HepG2 (cell line): Measurements from ENCODE around the gene KRTAP9-7. TPM values are rescaled to one million over a fixed set of nuclear protein-coding genes. Genes with fewer than 3 reads are reported as not detected.
"Not testable (repeated sequence)": the region's sequence is repeated elsewhere in the genome, so short reads cannot be mapped to it uniquely, and the experiment has no call there.

Experiments used
- ATAC-seq: fragments of 200-7000 bp; cut with Tn5 transposase; 3 replicates; pipeline ENCODE4 v1.9.1; 2020; ENCODE audit warnings: mild to moderate bottlenecking, moderate library complexity
- BruUV-seq: library from RNA; stranded (reverse); fragments of 400-500 nt; replicated peaks from 2 replicates; lab custom pipeline; 2021; lab: Mats Ljungman, UMichigan
- CTCF ChIA-PET: fragments of 300-600 bp; formaldehyde crosslinking; extraction: SDS; loops from one replicate; lab custom pipeline; 2021; ENCODE audit warnings: low total read pairs, inconsistent platforms, low intra/inter-chr PET ratio; lab: Yijun Ruan, JAX
- POLR2A ChIA-PET: fragments of 350-600 bp; sonication (Branson Sonifier 250); formaldehyde crosslinking; loops from one replicate; lab custom pipeline; 2020; ENCODE audit warnings: antibody characterized with exemption, inconsistent platforms; lab: Yijun Ruan, JAX
- DNase-seq: peaks from one replicate; pipeline ENCODE4 v3.0.0-alpha.2; 2015; ENCODE audit warnings: low spot score
- FAIRE-seq: peaks from 3 replicates; lab custom pipeline; 2011; peaks lifted over from hg19 to GRCh38; lab: Jason Lieb, UNC
- H2AFZ ChIP-seq: one replicate; pipeline ENCODE4 v1.6.1; 2011; ENCODE audit warnings: low read length, inconsistent platforms
- H3K27ac ChIP-seq: fragments of 300-600 bp; 3 replicates; pipeline ENCODE4 v1.8.0; 2011; ENCODE audit warnings: mixed run types, mild to moderate bottlenecking, mixed read lengths, low read length, inconsistent platforms; ENCODE audit not compliant: insufficient read depth; ENCODE audit errors: extremely low read length
- H3K27me3 ChIP-seq, 2 experiments: fragments of 200-600 bp in 1 of 2; 2 replicates in 1 of 2; 3 replicates in 1 of 2; pipeline versions ENCODE4 v1.6.0 to v1.8.0; 2011; ENCODE audit warnings: low read length in 2 of 2, mild to moderate bottlenecking in 2 of 2, moderate library complexity in 2 of 2, inconsistent platforms in 1 of 2; ENCODE audit not compliant: insufficient read depth in 2 of 2, control insufficient read depth in 1 of 2
- H3K36me3 ChIP-seq, 2 experiments: fragments of 200-600 bp in 1 of 2; replicated peaks in 1 of 2; 2 replicates in 1 of 2; 3 replicates in 1 of 2; pipeline versions ENCODE4 v1.5.1 to v1.8.0; 2011; ENCODE audit warnings: low read length in 2 of 2, inconsistent platforms in 1 of 2; ENCODE audit not compliant: insufficient read depth in 2 of 2, control insufficient read depth in 1 of 2
- H3K4me1 ChIP-seq: 2 replicates; pipeline ENCODE4 v1.5.1; 2012; ENCODE audit warnings: low read length, inconsistent platforms; ENCODE audit not compliant: insufficient read depth
- H3K4me2 ChIP-seq: 2 replicates; pipeline ENCODE4 v1.6.0; 2011; ENCODE audit warnings: low read depth, low read length, inconsistent platforms
- H3K4me3 ChIP-seq, 3 experiments: fragments of 200-600 bp in 1 of 3; sonication (generic), shearing (Covaris generic) in 1 of 3; replicated peaks in 1 of 3; 2 replicates each; pipeline ENCODE4 v1.5.1; 2011 to 2016; ENCODE audit warnings: low read length in 3 of 3, inconsistent platforms in 2 of 3, low read depth in 2 of 3, mild to moderate bottlenecking in 2 of 3, control low read depth in 1 of 3, mixed read lengths in 1 of 3; ENCODE audit not compliant: insufficient read depth in 1 of 3
- H3K79me2 ChIP-seq: one replicate; pipeline ENCODE4 v1.6.1; 2011; ENCODE audit warnings: low read length, inconsistent platforms; ENCODE audit not compliant: insufficient read depth
- H3K9ac ChIP-seq: 2 replicates; pipeline ENCODE4 v1.6.0; 2011; ENCODE audit warnings: mild to moderate bottlenecking, low read depth, low read length, inconsistent platforms; ENCODE audit not compliant: insufficient read depth
- H3K9me3 ChIP-seq: 2 replicates; pipeline ENCODE4 v1.5.1; 2012; ENCODE audit warnings: mild to moderate bottlenecking, low read length
- H4K20me1 ChIP-seq: 2 replicates; pipeline ENCODE4 v1.6.0; 2011; ENCODE audit warnings: inconsistent platforms, mild to moderate bottlenecking, low read length, moderate library complexity; ENCODE audit not compliant: insufficient read depth
- FOXO1 ChIP-seq: sonication (generic); formaldehyde crosslinking; IDR thresholded peaks from 2 replicates; pipeline ENCODE4 v1.4.0; 2020; ENCODE audit warnings: missing genetic modification reagents
- PRDM4 ChIP-seq: sonication (generic); formaldehyde crosslinking; IDR thresholded peaks from 2 replicates; pipeline ENCODE4 v1.9.0; 2021; ENCODE audit warnings: missing genetic modification reagents, borderline replicate concordance
- ZNF451 ChIP-seq: sonication (generic); formaldehyde crosslinking; IDR thresholded peaks from 2 replicates; pipeline ENCODE4 v1.5.0; 2020; ENCODE audit warnings: mild to moderate bottlenecking, missing genetic modification reagents
- WGBS: methylation state at CpG from one replicate; pipeline ENCODE4 v1.1.6; 2017; ENCODE audit warnings: low lambda C conversion rate; 5-methylcytosine and 5-hydroxymethylcytosine counted together
- in situ Hi-C: cut with HindIII; loops from 2 replicates; pipeline ENCODE4 v1.10.0; 2017; ENCODE audit warnings: low pct_unique_long_range_greater_than_20kb; ENCODE audit not compliant: extremely low pct_ligation_motif_present
- intact Hi-C: fragments of 100-400 bp; cut with micrococcal nuclease; formaldehyde crosslinking; loops from one replicate; pipeline ENCODE4 v1.10.0; 2022; ENCODE audit not compliant: unreplicated experiment
- polyA plus RNA-seq, 8 experiments: library from polyadenylated mRNA; depleted of rRNA in 3 of 8; stranded (reverse) in 7 of 8; unstranded in 1 of 8; fragments of >200 nt; fragmentation: Illumina TruSeq in 4 of 8; extraction: Trizol in 4 of 8; gene quantifications; 2 replicates each; pipeline versions ENCODE4 v1.2.1 to v1.2.3, GENCODE V29; 2011 to 2016; ENCODE audit warnings: low read depth in 4 of 8, missing spikeins in 1 of 8, mixed read lengths in 1 of 8; ENCODE audit not compliant: insufficient read depth in 1 of 8
- total RNA-seq, 5 experiments: library from RNA; depleted of rRNA; stranded (reverse); fragments of >200 nt; fragmentation: Illumina TruSeq; extraction: Trizol; gene quantifications; 2 replicates each; pipeline ENCODE4 v1.2.3, GENCODE V29; 2016; ENCODE audit warnings: low read depth in 1 of 5
- TF ChIP-seq, protein P1 (sequence below): sonication (generic); formaldehyde crosslinking; IDR thresholded peaks from 2 replicates; pipeline ENCODE4 v1.8.1; 2023; ENCODE audit warnings: mild to moderate bottlenecking, missing genetic modification reagents
- TF ChIP-seq, protein P2 (sequence below): sonication (generic); formaldehyde crosslinking; IDR thresholded peaks from 2 replicates; pipeline ENCODE4 v1.5.1; 2020; ENCODE audit warnings: missing genetic modification reagents, mild to moderate bottlenecking, borderline replicate concordance
- TF ChIP-seq, protein P3 (sequence below): IDR thresholded peaks from 2 replicates; pipeline ENCODE4 v1.6.1; 2016; ENCODE audit warnings: low read depth, control low read depth

The KRTAP9-7 gene
- total and polyA plus RNA-seq, 2 of the 13 experiments (the other 11 are each of a cell fraction or from before 2014, with no cell fraction given), result not detected

DNA sequence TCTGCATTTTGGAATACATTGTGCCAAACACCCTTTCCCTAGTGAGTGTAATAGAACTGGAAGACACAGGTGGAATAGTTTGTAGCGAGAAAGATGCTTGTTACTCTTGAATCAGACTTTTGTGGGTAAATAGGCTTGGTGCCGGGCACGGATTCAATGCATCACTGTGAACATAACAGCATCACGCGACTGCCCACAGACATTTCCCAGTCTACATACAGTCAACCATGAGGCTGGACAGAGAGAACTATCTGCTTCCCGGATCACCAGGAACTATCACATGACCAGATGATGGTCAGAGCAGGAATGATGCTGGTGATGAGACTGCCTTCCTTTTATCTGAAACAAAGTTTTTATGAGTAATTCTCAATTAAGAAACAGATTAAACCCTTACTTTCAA, 49.4 kb upstream of the KRTAP9-7 start (continued):
- TF ChIP-seq, protein P1, sequence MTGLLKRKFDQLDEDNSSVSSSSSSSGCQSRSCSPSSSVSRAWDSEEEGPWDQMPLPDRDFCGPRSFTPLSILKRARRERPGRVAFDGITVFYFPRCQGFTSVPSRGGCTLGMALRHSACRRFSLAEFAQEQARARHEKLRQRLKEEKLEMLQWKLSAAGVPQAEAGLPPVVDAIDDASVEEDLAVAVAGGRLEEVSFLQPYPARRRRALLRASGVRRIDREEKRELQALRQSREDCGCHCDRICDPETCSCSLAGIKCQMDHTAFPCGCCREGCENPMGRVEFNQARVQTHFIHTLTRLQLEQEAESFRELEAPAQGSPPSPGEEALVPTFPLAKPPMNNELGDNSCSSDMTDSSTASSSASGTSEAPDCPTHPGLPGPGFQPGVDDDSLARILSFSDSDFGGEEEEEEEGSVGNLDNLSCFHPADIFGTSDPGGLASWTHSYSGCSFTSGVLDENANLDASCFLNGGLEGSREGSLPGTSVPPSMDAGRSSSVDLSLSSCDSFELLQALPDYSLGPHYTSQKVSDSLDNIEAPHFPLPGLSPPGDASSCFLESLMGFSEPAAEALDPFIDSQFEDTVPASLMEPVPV (CRISPR knock-in tag), result no peak
- TF ChIP-seq, protein P2, sequence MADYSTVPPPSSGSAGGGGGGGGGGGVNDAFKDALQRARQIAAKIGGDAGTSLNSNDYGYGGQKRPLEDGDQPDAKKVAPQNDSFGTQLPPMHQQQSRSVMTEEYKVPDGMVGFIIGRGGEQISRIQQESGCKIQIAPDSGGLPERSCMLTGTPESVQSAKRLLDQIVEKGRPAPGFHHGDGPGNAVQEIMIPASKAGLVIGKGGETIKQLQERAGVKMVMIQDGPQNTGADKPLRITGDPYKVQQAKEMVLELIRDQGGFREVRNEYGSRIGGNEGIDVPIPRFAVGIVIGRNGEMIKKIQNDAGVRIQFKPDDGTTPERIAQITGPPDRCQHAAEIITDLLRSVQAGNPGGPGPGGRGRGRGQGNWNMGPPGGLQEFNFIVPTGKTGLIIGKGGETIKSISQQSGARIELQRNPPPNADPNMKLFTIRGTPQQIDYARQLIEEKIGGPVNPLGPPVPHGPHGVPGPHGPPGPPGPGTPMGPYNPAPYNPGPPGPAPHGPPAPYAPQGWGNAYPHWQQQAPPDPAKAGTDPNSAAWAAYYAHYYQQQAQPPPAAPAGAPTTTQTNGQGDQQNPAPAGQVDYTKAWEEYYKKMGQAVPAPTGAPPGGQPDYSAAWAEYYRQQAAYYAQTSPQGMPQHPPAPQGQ, result no peak
- TF ChIP-seq FOXO1 (no peak), PRDM4 (CRISPR knock-in tag) (no peak), ZNF451 (no peak)
- TF ChIP-seq, protein P3, sequence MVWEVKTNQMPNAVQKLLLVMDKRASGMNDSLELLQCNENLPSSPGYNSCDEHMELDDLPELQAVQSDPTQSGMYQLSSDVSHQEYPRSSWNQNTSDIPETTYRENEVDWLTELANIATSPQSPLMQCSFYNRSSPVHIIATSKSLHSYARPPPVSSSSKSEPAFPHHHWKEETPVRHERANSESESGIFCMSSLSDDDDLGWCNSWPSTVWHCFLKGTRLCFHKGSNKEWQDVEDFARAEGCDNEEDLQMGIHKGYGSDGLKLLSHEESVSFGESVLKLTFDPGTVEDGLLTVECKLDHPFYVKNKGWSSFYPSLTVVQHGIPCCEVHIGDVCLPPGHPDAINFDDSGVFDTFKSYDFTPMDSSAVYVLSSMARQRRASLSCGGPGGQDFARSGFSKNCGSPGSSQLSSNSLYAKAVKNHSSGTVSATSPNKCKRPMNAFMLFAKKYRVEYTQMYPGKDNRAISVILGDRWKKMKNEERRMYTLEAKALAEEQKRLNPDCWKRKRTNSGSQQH, result no peak

- POLR2A ChIA-PET, H2AFZ ChIP-seq, H3K4me1 ChIP-seq, H3K27ac ChIP-seq, BruUV-seq, ATAC-seq, H3K9ac ChIP-seq, H3K4me3 ChIP-seq, DNase-seq, H3K79me2 ChIP-seq, H3K4me2 ChIP-seq, FAIRE-seq, H3K9me3 ChIP-seq, in situ Hi-C loops, intact Hi-C loops, CTCF ChIA-PET, H4K20me1 ChIP-seq, H3K27me3 ChIP-seq, H3K36me3 ChIP-seq: not testable (repeated sequence)
- WGBS, result 6% methylated on average over 3 of the region's 4 CpGs
Observed at GRCh38 chr17:41226598-41227095, 48.9 kb upstream of the KRTAP9-7 start, which contains the start of gene KRTAP9-2. KRTAP9-2 (plus strand) TSS chr17:41226648; CDS start chr17:41226655, 7 bp downstream.
